Immature natural killer cell (primary cell): Measurements from ENCODE around the gene CYB561A3. TPM values are rescaled to one million over a fixed set of nuclear protein-coding genes. Genes with fewer than 3 reads are reported as not detected.

Source experiments
- DNase-seq, 3 donors: peaks; one replicate each; pipeline ENCODE4 v3.0.0; 2022; ENCODE audit warnings: mixed read lengths in 1 of 3
- H3K27ac Mint-ChIP-seq, 6 donors: one replicate each; pipeline ENCODE4 v1.8.0; 2020; ENCODE audit warnings: mixed read lengths in 6 of 6, mild to moderate bottlenecking in 5 of 6, inconsistent platforms in 4 of 6, moderate library complexity in 3 of 6
- H3K27me3 Mint-ChIP-seq, 3 donors: one replicate each; pipeline ENCODE4 v1.8.0; 2020 to 2021; ENCODE audit warnings: low read depth in 3 of 3, mild to moderate bottlenecking in 3 of 3, mixed read lengths in 3 of 3, moderate library complexity in 3 of 3, inconsistent platforms in 1 of 3
- H3K36me3 Mint-ChIP-seq, 3 donors: one replicate each; pipeline ENCODE4 v1.8.0; 2020; ENCODE audit warnings: mixed read lengths in 3 of 3, inconsistent platforms in 2 of 3, mild to moderate bottlenecking in 2 of 3
- H3K4me1 Mint-ChIP-seq, 2 donors: one replicate each; pipeline ENCODE4 v1.8.0; 2020; ENCODE audit warnings: inconsistent platforms in 2 of 2, mild to moderate bottlenecking in 2 of 2, mixed read lengths in 2 of 2, moderate library complexity in 1 of 2
- H3K4me3 Mint-ChIP-seq, 5 donors: one replicate each; pipeline ENCODE4 v1.8.0; 2020; ENCODE audit warnings: mild to moderate bottlenecking in 5 of 5, mixed read lengths in 5 of 5, inconsistent platforms in 3 of 5, moderate library complexity in 3 of 5
- H3K9me3 Mint-ChIP-seq, 6 donors: one replicate each; pipeline ENCODE4 v1.8.0; 2020; ENCODE audit warnings: mild to moderate bottlenecking in 6 of 6, mixed read lengths in 6 of 6, inconsistent platforms in 4 of 6, moderate library complexity in 3 of 6
- polyA plus RNA-seq, 3 donors: library from polyadenylated mRNA; unstranded; fragments of 300-500 nt; fragmentation: Illumina TruSeq; gene quantifications; one replicate each; pipeline ENCODE4 v1.2.3, GENCODE V29; 2021

The CYB561A3 gene
- polyA plus RNA-seq, 3 donors from 2014 or later, result 63.8 to 128 (median 64.5) TPM

GRCh38 chr11:61359516-61359915, 2.2 kb downstream of the CYB561A3 start:
- Mint-ChIP-seq H3K9me3 (no peaks in the 10 kb centered on the region), H3K36me3 (peaks cover 0 to 4% (median 0%) of the 10 kb centered on the region in 3 donors), H3K27me3 (peaks cover 0 to 7% (median 4%) of the 10 kb centered on the region in 3 donors), H3K4me1 (peaks cover 39 to 44% of the 10 kb centered on the region in 2 donors), H3K4me3 (peak overlapping the region in 2 of 5 donors; percentile 40 to 57), H3K27ac (no peak overlapping the region)
- DNase-seq, result no peak

DNA sequence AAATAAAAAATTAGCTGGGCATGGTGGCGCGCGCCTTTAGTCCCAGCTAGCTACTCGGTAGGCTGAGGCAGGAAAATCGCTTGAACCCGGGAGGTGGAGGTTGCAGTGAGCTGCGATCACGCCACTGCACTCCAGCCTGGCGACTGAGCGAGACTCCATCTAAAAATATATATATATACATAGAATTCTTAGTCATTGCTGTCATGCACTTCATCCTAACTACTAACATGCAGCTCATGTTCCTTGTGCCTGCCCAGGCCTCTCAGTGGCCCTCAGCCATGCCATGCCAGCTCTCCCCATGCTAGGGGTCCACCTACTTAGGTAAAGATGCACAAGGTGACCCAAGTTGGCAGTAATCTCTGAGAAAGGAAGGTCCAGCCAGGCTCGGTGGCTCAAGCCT, 3.1 kb downstream of the CYB561A3 start:
- no peak overlapping the region for H3K4me3 Mint-ChIP-seq
- no peaks in the 10 kb centered on the region for H3K9me3 Mint-ChIP-seq
- H3K27me3 Mint-ChIP-seq, result peaks cover 0 to 7% (median 4%) of the 10 kb centered on the region in 3 donors
- peaks cover 1 to 5% (median 1%) of the 10 kb centered on the region in 3 donors for H3K36me3 Mint-ChIP-seq
- H3K27ac Mint-ChIP-seq, result no peak overlapping the region
- DNase-seq, result no peak
- peaks cover 35 to 37% of the 10 kb centered on the region in 2 donors for H3K4me1 Mint-ChIP-seq

DNA sequence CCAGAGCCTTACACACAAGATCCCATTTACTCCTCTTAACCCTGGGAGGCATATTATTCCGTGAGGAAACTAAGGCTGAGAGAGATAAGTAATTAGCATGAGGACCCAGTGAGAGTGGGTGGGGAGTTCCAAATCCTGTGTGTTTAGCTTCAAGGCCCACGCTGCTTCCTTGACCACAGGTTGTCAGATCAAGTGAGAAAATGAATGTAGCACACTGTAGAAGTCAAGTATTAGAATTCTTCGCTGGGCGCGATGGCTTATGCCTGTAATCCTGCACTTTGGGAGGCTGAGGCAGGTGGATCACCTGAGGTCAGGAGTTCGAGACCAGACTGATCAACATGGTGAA, 3.8 kb downstream of the CYB561A3 start:
- no peak overlapping the region for H3K4me3 Mint-ChIP-seq
- peaks cover 7 to 11% (median 8%) of the 10 kb centered on the region in 3 donors for H3K36me3 Mint-ChIP-seq
- H3K4me1 Mint-ChIP-seq, result peaks cover 28 to 30% of the 10 kb centered on the region in 2 donors
- H3K27me3 Mint-ChIP-seq, result peaks cover 0 to 7% (median 4%) of the 10 kb centered on the region in 3 donors
- H3K27ac Mint-ChIP-seq, result peak overlapping the region in 1 of 6 donors; percentile 55
- no peaks in the 10 kb centered on the region for H3K9me3 Mint-ChIP-seq
- no peak for DNase-seq

- H3K4me1 Mint-ChIP-seq, result peaks cover 23 to 25% of the 10 kb centered on the region in 2 donors
- H3K4me3 Mint-ChIP-seq, result no peak overlapping the region
- H3K27ac Mint-ChIP-seq, result peak overlapping the region in 1 of 6 donors; percentile 55
- H3K27me3 Mint-ChIP-seq, result peaks cover 0 to 7% (median 3%) of the 10 kb centered on the region in 3 donors
- H3K9me3 Mint-ChIP-seq, result no peaks in the 10 kb centered on the region
- peaks cover 11 to 14% (median 11%) of the 10 kb centered on the region in 3 donors for H3K36me3 Mint-ChIP-seq
- DNase-seq, result no peak
These were observed 4.3 kb downstream of the CYB561A3 start for GRCh38 chr11:61357233-61357893.

- Mint-ChIP-seq H3K27ac (no peak overlapping the region), H3K4me1 (peaks cover 19 to 20% of the 10 kb centered on the region in 2 donors), H3K4me3 (no peak overlapping the region), H3K9me3 (no peaks in the 10 kb centered on the region), H3K27me3 (peaks cover 0 to 2% (median 2%) of the 10 kb centered on the region in 3 donors), H3K36me3 (peaks cover 11 to 17% (median 12%) of the 10 kb centered on the region in 3 donors)
- no peak for DNase-seq
These were observed 5.0 kb downstream of the CYB561A3 start for GRCh38 chr11:61356706-61357105.

DNA sequence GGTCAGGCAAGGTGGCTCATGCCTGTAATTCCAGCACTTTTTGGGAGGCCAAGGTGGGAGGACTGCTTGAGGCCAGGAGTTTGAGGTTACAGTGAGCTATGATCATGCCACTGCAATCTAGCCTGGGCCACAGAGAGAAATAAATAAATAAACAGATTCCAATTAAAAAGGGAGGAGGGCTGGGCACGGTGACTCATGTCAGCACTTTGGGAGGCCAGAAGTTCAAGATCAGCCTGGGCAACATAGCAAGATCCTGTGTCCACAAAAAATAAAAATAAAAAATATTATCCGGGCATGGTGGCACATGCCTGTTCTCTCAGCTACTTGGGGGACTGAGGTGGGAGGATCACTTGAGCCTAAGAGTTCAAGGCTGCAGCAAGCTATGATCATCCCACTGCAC, 7.5 kb downstream of the CYB561A3 start:
- H3K36me3 Mint-ChIP-seq, result peaks cover 14 to 25% (median 15%) of the 10 kb centered on the region in 3 donors
- no peak overlapping the region for H3K4me3 Mint-ChIP-seq
- H3K9me3 Mint-ChIP-seq, result no peaks in the 10 kb centered on the region
- H3K27me3 Mint-ChIP-seq, result peaks cover 0 to 2% (median 0%) of the 10 kb centered on the region in 3 donors
- no peak for DNase-seq
- H3K27ac Mint-ChIP-seq, result no peak overlapping the region
- H3K4me1 Mint-ChIP-seq, result peaks cover under 1 to 3% of the 10 kb centered on the region in 2 donors

GRCh38 chr11:61353131-61354067, 8.3 kb downstream of the CYB561A3 start:
- Mint-ChIP-seq H3K9me3 (no peaks in the 10 kb centered on the region), H3K4me3 (no peak overlapping the region), H3K4me1 (peaks cover 0 to 2% of the 10 kb centered on the region in 2 donors), H3K27ac (no peak overlapping the region), H3K36me3 (peaks cover 14 to 25% (median 15%) of the 10 kb centered on the region in 3 donors), H3K27me3 (peaks cover 0 to 2% (median 0%) of the 10 kb centered on the region in 3 donors)
- no peak for DNase-seq

DNA sequence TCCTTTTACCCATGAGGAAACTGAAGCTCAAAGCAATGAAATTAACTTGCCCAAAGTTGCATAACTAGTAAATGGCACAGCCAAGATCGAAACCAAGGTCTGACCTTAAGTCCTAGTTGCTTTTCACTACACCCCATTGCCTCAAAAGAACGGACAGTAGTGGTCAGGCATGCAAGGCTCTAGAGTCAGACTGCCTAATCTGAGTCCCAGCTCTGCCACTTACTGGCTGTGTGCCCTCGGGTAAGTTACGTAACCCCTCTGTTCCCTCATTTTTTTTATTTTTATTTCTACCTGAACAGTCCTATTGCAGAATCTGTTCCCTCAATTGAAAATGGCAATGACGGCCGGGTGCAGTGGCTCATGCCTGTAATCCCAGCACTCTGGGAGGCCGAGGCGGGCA, 9.6 kb downstream of the CYB561A3 start:
- Mint-ChIP-seq H3K27ac (no peak overlapping the region), H3K4me1 (no peaks in the 10 kb centered on the region), H3K4me3 (no peak overlapping the region)

GRCh38 chr11:61350803-61351202, 10.9 kb downstream of the CYB561A3 start:
- Mint-ChIP-seq H3K9me3 (no peaks in the 10 kb centered on the region), H3K4me1 (no peaks in the 10 kb centered on the region), H3K36me3 (peaks cover 14 to 25% (median 15%) of the 10 kb centered on the region in 3 donors), H3K27ac (no peak overlapping the region), H3K27me3 (peaks cover 0 to 2% (median 0%) of the 10 kb centered on the region in 3 donors), H3K4me3 (no peak overlapping the region)
- no peak for DNase-seq

More for the DNA sequence above, 9.6 kb downstream of the CYB561A3 start:
- no peak for DNase-seq
- H3K9me3 Mint-ChIP-seq, result no peaks in the 10 kb centered on the region
- peaks cover 14 to 25% (median 15%) of the 10 kb centered on the region in 3 donors for H3K36me3 Mint-ChIP-seq
- peaks cover 0 to 2% (median 0%) of the 10 kb centered on the region in 3 donors for H3K27me3 Mint-ChIP-seq

- Mint-ChIP-seq H3K27me3 (peaks cover 0 to 2% (median 0%) of the 10 kb centered on the region in 3 donors), H3K4me3 (no peak overlapping the region), H3K27ac (no peak overlapping the region), H3K4me1 (no peaks in the 10 kb centered on the region), H3K36me3 (peaks cover 14 to 25% (median 15%) of the 10 kb centered on the region in 3 donors), H3K9me3 (no peaks in the 10 kb centered on the region)
- DNase-seq, result no peak
These were observed 11.3 kb downstream of the CYB561A3 start for GRCh38 chr11:61350336-61350735.

- no peaks in the 10 kb centered on the region for H3K9me3 Mint-ChIP-seq
- peak overlapping the region in 2 of 6 donors; percentile 53 to 69 for H3K27ac Mint-ChIP-seq
- H3K27me3 Mint-ChIP-seq, result peaks cover 0 to 2% (median 0%) of the 10 kb centered on the region in 3 donors
- no peak overlapping the region for H3K4me3 Mint-ChIP-seq
- peaks cover 14 to 21% (median 15%) of the 10 kb centered on the region in 3 donors for H3K36me3 Mint-ChIP-seq
- H3K4me1 Mint-ChIP-seq, result no peaks in the 10 kb centered on the region
- no peak for DNase-seq
These were observed 11.8 kb downstream of the CYB561A3 start for GRCh38 chr11:61349916-61350315.

- peaks cover 0 to 2% (median 0%) of the 10 kb centered on the region in 3 donors for H3K27me3 Mint-ChIP-seq
- H3K4me3 Mint-ChIP-seq, result no peak overlapping the region
- peaks cover 14 to 21% (median 15%) of the 10 kb centered on the region in 3 donors for H3K36me3 Mint-ChIP-seq
- DNase-seq, result no peak
- no peak overlapping the region for H3K27ac Mint-ChIP-seq
- H3K4me1 Mint-ChIP-seq, result no peaks in the 10 kb centered on the region
- no peaks in the 10 kb centered on the region for H3K9me3 Mint-ChIP-seq
These were observed 12.4 kb downstream of the CYB561A3 start for GRCh38 chr11:61349189-61349751.

DNA sequence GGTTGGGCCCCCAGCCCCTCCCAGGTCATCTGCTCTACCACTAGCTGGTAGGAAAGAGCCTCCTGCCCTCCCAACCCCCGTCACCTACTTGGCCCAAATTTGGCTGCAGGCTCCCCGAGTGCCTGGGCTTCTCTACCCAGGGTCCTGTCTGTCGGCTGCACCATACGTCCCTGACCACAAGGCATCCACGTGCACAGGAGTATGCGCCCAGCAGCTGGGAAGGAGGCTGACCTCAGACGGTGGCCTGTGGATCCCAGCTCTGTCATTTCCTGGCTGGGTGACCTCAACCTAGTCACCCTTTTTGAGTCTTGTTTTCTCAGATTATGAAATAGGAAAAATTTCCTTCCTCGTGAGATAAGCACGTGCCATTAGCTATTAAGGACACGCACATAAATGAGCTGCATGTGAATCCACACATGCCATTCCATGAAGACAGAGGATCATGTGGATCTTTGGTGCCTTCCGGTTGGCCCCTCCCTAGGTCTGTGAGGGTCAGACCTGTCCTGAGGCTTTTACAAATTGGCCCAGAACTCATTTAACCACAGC, 13.7 kb downstream of the CYB561A3 start:
- Mint-ChIP-seq H3K27me3 (peaks cover 0 to 2% (median 0%) of the 10 kb centered on the region in 3 donors), H3K4me3 (no peak overlapping the region), H3K9me3 (no peaks in the 10 kb centered on the region), H3K4me1 (no peaks in the 10 kb centered on the region), H3K27ac (no peak overlapping the region), H3K36me3 (peaks cover 8 to 14% (median 8%) of the 10 kb centered on the region in 3 donors)
- no peak for DNase-seq
